Measurements from ENCODE around the gene CCDC167. TPM values are rescaled to one million over a fixed set of nuclear protein-coding genes. Genes with fewer than 3 reads are reported as not detected.

Gene CCDC167
- total RNA-seq, 1 donor from 2014 or later: 28.4 TPM

- H3K27ac ChIP-seq: no peak overlapping the region
- TF ChIP-seq CTCF (IDR thresholded peaks at IDR 0.05): no peak
- H3K36me3 ChIP-seq: no peaks in the 10 kb centered on the region
- DNase-seq (ENCODE audit: low spot score in 2 of 2): no peak
- H3K4me3 ChIP-seq: no peak overlapping the region
- no peaks in the 10 kb centered on the region for H3K27me3 ChIP-seq
- intact Hi-C loops (cut with DNase I): no loop called here
- no peaks in the 10 kb centered on the region for H3K9me3 ChIP-seq
- no peaks in the 10 kb centered on the region for H3K4me1 ChIP-seq
Measured at GRCh38 chr6:37528541-37528940, 28.8 kb upstream of the CCDC167 start.

GRCh38 chr6:37525460-37526357 is 26.0 kb upstream of the CCDC167 start:
- H3K27ac ChIP-seq: no peak overlapping the region
- no peaks in the 10 kb centered on the region for H3K27me3 ChIP-seq
- H3K36me3 ChIP-seq: no peaks in the 10 kb centered on the region
- TF ChIP-seq CTCF (IDR thresholded peaks at IDR 0.05): no peak
- no peaks in the 10 kb centered on the region for H3K4me1 ChIP-seq
- no peak for DNase-seq (ENCODE audit: low spot score in 2 of 2)
- intact Hi-C loops (cut with DNase I): no loop called here
- H3K4me3 ChIP-seq: no peak overlapping the region
- no peaks in the 10 kb centered on the region for H3K9me3 ChIP-seq

GRCh38 chr6:37524970-37525318 is 25.3 kb upstream of the CCDC167 start:
- H3K36me3 ChIP-seq: no peaks in the 10 kb centered on the region
- intact Hi-C loops (cut with DNase I): no loop called here
- no peak overlapping the region for H3K4me3 ChIP-seq
- H3K27me3 ChIP-seq: no peaks in the 10 kb centered on the region
- DNase-seq (ENCODE audit: low spot score in 2 of 2): no peak
- H3K9me3 ChIP-seq: no peaks in the 10 kb centered on the region
- TF ChIP-seq CTCF (IDR thresholded peaks at IDR 0.05): no peak
- no peaks in the 10 kb centered on the region for H3K4me1 ChIP-seq
- no peak overlapping the region for H3K27ac ChIP-seq

- no peak for TF ChIP-seq CTCF (IDR thresholded peaks at IDR 0.05)
- Histone ChIP-seq H3K36me3 (no peaks in the 10 kb centered on the region), H3K27me3 (no peaks in the 10 kb centered on the region), H3K27ac (no peak overlapping the region), H3K9me3 (no peaks in the 10 kb centered on the region), H3K4me1 (no peaks in the 10 kb centered on the region), H3K4me3 (no peak overlapping the region)
- intact Hi-C loops (cut with DNase I): no loop called here
- no peak for DNase-seq (ENCODE audit: low spot score in 2 of 2)
Measured at GRCh38 chr6:37524025-37524969, 24.6 kb upstream of the CCDC167 start.

GRCh38 chr6:37523412-37523811 is 23.7 kb upstream of the CCDC167 start:
- H3K4me3 ChIP-seq: no peak overlapping the region
- no peaks in the 10 kb centered on the region for H3K27me3 ChIP-seq
- H3K4me1 ChIP-seq: no peaks in the 10 kb centered on the region
- DNase-seq (ENCODE audit: low spot score in 2 of 2): no peak
- no peaks in the 10 kb centered on the region for H3K36me3 ChIP-seq
- intact Hi-C loops (cut with DNase I): no loop called here
- H3K9me3 ChIP-seq: no peaks in the 10 kb centered on the region
- H3K27ac ChIP-seq: no peak overlapping the region
- TF ChIP-seq CTCF (IDR thresholded peaks at IDR 0.05): no peak
